DOHH2 (cell line): Measurements from ENCODE around the gene FRS3.

Experiments
- CTCF ChIP-seq: fragments of 200-600 bp; sonication (generic); IDR thresholded peaks from one replicate; pipeline ENCODE4 v1.5.1; 2014; ENCODE audit warnings: antibody characterized with exemption, mild to moderate bottlenecking, low read depth, low read length; ENCODE audit not compliant: poor library complexity, severe bottlenecking
- EZH2phosphoT487 ChIP-seq: fragments of 200-600 bp; sonication (generic); IDR thresholded peaks from 2 replicates; pipeline ENCODE4 v1.6.1; 2017; ENCODE audit warnings: borderline replicate concordance, mild to moderate bottlenecking, antibody characterized with exemption, low read length, moderate library complexity, mixed read lengths

GRCh38 chr6:41769376-41769775, 10.3 kb downstream of the FRS3 start:
- TF ChIP-seq CTCF (no peak), EZH2phosphoT487 (no peak)
